HG03521 (cell line): ENCODE measurements around the gene SPTBN4.
"Not testable (repeated sequence)": the region's sequence is repeated elsewhere in the genome, so short reads cannot be mapped to it uniquely, and the experiment has no call there.

ENCODE experiments used
- ATAC-seq: cut with Tn5 transposase; IDR thresholded peaks from one replicate; pipeline ENCODE4 v1.9.1; 2021; ENCODE audit warnings: mild to moderate bottlenecking, moderate library complexity; ENCODE audit not compliant: unreplicated experiment

The SPTBN4 gene

DNA sequence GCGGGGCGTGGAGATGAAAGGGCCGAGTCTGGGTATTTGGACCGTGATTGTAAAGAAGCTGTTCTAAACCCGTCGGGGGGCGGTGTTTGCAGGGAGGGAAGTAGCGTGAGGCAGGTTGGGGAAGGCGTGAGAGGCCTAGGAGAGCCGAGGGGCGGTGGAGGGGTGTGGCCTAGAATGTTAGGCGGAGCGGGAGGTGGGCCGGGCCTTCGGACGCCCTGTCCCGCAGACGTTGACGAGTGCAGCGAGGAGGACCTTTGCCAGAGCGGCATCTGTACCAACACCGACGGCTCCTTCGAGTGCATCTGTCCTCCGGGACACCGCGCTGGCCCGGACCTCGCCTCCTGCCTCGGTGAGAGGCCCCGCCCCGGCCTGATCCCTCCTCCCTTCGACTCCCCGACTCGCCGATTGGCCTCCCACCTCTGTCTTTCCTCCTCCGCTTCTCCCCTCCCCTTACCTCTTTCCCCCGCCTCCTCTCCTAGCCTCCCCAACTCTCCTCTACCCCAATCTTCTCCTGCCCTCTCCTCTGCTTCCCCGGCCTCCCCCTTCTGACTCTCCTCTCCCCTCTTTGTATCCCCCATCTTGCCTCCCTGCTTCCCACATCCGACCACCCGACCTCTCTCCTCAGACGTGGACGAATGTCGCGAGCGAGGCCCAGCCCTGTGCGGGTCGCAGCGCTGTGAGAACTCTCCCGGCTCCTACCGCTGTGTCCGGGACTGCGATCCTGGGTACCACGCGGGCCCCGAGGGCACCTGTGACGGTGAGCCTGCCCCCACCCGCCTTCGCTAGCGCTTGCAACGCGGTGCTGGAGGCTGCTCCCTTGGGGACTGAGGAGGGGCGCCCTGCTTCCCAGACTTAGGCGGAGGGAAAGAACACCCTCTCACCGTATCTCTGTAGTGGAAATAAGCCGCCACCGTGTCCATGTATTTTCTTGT, 147.2 kb downstream of the SPTBN4 start:
- peak; percentile 39 for ATAC-seq

DNA sequence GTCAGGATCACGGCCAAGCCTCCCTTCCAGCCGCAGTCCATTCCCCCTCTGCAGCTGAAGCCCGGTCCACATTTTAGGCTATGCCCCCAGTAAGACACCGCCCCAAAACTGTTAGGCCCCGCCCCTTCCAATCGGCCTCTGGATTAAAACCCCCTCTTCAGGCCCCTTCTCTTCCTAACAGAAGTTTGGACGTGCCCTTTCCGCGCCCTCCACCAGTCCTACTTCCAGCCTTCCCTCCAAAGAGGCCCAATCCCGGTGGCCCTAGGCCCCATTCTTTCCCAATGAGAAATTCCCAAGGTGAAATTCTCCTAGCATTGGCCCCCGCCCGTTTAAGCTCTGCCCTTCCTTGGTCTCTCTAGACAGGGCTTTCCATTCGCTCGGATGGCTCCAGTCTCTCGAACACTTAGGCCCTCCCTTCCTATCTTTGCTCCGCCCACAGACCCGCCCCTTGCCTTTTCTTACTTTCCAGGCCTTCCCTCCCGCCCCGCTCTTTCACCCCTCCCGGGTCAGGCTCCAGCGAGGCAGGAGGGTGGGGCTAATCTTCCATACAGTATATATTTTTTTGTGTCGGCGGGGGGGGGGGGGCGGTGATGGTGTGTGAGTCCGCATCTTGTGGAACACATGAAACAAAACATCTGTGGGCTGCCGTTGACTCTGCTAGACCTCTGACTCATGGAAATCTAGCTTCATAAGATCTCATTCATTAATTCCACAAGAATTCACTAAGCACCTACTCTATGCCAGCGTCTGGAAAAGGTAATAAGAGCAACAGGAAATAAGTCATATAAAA, 148.0 kb downstream of the SPTBN4 start:
- no peak for ATAC-seq

DNA sequence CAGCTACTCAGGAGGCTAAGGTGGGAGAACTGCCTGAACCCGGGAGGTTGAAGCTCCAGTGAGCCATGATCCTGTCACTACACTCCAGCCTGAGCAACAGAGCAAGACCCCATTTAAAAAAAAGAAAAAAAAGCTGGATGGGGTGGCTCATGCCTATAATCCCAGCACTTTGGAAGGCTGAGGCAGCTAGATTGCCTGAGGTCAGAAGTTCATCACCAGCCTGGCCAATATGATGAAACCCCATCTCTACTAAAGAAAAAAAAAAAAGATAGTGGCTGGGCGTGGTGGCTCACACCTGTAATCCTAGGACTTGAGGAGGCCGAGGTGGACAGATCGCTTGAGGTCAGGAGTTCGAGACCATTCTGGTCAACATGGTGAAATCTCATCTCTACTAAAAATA, 149.4 kb downstream of the SPTBN4 start:
- ATAC-seq: no peak

DNA sequence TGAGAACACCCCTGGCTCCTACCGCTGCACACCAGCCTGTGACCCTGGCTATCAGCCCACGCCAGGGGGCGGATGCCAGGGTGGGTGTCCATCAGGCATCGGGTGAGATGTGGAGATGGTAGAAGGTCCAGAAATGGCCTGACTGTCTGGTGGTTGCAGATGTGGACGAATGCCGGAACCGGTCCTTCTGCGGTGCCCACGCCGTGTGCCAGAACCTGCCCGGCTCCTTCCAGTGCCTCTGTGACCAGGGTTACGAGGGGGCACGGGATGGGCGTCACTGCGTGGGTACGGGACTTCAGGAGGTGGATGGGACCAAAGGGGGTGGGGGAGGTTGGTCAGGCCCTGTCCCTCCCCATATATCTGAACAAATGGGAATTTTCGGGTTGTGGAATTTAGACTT, 150.1 kb downstream of the SPTBN4 start:
- no peak for ATAC-seq

DNA sequence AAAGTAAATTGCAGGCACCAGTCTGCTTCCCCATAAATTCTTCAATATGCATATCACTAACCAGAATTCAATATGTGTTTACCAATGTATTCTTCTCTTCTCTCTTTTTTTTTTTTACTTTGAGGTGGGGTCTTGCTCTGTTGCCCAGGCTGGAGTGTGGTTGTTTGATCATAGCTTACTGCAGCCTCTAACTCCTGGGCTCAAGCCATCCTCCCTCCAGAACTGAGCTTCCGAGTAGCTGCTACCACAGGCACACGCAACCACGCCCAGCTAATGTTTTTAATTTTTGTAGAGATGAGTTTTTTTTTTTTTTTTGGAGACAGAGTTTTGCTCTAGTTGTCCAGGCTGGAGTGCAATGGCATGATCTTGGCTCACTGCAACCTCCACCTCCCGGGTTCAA, 151.2 kb downstream of the SPTBN4 start:
- no peak for ATAC-seq

DNA sequence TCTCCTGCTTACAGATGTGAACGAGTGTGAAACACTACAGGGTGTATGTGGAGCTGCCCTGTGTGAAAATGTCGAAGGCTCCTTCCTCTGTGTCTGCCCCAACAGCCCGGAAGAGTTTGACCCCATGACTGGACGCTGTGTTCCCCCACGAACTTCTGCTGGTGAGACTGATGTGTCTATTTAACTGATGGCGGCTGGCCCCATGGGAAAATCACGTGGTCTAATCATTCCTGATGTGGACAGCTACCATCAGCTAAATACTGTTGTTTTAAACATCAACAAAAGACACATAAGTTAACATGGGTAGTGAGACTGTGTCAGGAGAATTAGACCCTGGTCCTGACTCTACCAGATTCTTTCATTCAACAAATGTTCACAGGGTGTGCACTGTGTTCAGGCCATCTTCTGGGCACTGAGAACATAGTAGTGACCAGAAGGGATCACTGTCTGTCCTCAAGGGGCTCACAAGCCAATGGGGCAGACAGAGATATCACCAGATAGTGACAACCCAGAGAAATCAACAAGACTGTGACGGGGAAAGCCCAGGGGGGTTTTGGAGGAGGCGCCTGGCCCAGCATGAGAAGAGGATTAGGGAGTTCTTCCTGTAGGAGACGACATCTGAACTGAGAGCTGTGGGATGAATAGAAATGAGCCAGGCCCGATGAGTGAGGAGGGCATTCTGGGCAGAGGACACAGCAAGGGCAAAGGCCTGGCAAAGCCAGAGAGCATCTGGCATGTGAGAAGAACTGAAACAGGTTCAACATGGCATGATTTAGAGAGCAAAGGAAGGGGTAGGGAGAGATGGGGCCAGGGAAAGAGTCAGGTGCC, 152.7 kb downstream of the SPTBN4 start:
- ATAC-seq: no peak

DNA sequence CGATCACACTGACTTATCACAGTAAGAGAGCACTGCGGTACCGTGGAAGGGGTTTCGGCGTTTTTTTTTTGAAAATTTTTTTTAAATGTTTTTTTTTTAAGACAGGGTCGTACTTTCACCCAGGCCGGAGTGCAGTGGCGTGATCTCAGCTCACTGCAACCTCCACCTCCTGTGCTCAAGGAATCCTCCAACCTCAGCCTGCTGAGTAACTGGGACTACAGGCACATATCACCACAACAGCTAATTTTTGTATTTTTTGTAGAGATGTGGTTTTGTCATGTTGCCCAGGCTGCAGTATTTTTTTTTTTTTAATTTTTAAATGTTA, 153.3 kb downstream of the SPTBN4 start:
- no peak for ATAC-seq

DNA sequence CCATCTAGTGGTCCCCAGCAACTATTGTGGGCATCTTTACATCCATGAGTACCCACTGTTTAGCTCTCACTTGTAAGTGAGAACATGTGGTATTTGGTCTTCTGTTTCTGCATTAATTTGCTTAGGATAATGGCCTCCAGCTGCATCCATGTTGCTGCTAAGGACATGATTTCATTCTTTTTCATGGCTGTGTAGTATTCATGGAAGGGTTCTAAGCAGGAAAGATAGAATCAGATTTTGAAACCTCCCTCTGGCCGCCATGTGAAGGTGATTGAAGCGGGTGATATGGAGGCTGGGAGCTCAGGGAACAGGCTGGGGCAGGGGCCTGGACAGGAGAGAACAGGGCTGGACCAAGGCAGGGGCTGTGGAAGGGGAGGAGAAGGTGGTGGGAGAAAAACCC, 154.5 kb downstream of the SPTBN4 start:
- ATAC-seq: no peak

DNA sequence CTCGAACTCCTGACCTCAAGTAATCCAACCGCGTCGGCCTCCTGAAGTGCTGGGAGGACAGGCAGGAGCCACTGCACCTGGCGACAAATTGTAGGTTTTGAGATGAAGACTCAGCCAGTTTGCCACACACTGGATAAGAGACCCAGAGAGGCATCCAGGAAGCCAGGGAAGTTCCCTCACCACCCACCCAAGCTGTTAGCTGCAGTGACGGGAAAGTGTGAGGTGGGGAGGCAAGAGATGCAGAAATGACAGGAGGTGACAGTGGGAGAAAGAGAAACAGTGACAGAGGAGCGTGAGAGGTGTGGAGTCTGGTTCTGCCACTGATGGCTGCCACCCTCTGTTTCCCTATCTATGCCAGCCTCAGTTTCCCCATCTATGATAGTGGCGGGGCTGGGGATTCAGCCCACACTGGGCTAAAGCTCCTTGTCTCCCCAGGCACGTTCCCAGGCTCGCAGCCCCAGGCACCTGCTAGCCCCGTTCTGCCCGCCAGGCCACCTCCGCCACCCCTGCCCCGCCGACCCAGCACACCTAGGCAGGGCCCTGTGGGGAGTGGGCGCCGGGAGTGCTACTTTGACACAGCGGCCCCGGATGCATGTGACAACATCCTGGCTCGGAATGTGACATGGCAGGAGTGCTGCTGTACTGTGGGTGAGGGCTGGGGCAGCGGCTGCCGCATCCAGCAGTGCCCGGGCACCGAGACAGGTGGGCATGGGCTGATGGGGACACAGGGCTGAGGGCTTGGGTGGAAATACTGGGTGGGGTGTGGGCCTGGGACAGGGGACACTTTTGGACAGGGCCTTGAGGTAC, 155.4 kb downstream of the SPTBN4 start:
- no peak for ATAC-seq

DNA sequence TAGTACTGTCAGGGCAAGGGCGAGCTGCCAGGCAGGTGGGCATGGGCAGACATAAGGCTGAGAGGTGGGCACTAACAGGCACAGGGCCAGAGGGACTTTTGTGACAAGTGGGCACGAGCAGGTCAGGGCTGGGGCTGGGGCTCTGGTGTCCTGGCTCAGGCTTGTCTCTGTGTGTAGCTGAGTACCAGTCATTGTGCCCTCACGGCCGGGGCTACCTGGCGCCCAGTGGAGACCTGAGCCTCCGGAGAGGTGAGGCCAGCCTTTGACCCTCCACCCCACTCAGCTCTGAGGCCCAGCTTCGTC, 155.9 kb downstream of the SPTBN4 start:
- ATAC-seq: no peak

DNA sequence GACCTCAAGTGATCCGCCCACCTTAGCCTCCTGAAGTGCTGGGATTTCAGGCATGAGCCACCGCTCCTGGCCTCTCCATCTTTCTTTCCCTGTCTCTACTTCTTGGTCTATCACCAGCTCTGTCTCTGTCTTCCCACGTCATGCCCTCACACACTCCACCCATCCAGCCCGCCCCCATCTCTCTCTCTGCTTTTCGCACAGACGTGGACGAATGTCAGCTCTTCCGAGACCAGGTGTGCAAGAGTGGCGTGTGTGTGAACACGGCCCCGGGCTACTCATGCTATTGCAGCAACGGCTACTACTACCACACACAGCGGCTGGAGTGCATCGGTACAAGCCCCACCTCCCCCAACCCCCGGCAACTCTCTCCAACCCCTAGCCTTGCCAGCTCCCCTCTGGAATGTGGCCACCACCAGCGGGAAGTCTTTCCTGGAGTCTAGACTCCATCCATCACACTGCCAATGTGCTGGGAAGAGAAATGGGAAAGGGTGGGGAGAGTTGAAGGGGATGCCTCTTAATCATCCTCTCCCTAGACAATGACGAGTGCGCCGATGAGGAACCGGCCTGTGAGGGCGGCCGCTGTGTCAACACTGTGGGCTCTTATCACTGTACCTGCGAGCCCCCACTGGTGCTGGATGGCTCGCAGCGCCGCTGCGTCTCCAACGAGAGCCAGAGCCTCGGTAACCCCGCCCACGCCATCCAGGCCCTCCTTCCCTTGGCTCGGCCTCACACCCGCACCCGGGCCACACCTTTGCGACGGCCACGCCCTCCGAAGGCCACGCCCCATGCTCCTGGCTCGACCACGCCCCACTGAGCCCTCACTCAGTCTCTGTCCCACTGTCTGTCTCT, 156.8 kb downstream of the SPTBN4 start:
- no peak for ATAC-seq

DNA sequence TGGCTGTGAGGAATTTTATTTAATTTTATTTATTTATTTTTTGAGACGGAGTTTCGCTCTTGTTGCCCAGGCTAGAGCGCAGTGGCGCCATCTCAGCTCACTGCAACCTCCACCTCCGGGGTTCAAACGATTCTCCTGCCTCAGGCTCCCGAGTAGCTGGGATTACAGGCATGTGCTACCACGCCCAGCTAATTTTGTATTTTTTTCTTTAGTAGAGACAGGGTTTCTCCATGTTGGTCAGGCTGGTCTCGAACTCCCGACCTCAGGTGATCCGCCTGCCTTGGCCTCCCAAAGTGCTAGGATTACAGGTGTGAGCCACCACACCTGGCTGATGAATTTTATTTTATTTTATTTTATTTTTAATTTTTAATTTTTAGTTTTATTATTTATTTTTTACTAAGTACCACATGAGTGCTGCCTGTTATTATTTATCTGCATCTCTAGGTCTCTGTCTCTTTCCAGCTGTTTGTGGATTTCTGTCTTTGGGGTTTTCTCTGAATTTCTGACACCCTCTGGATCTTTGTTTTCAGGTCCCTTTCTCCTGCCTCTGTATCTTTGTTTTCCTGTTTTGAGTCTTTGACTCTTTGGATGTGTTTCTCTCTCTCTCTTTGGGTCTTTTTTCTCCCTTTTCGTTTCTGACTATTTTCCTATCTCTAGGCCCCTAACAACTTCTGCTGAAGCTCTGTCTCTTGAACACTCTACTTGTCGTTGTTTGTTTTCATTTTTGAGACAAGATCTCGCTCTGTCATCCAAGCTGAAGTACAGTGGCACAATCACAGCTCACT, 157.8 kb downstream of the SPTBN4 start:
- not testable (repeated sequence) for ATAC-seq

DNA sequence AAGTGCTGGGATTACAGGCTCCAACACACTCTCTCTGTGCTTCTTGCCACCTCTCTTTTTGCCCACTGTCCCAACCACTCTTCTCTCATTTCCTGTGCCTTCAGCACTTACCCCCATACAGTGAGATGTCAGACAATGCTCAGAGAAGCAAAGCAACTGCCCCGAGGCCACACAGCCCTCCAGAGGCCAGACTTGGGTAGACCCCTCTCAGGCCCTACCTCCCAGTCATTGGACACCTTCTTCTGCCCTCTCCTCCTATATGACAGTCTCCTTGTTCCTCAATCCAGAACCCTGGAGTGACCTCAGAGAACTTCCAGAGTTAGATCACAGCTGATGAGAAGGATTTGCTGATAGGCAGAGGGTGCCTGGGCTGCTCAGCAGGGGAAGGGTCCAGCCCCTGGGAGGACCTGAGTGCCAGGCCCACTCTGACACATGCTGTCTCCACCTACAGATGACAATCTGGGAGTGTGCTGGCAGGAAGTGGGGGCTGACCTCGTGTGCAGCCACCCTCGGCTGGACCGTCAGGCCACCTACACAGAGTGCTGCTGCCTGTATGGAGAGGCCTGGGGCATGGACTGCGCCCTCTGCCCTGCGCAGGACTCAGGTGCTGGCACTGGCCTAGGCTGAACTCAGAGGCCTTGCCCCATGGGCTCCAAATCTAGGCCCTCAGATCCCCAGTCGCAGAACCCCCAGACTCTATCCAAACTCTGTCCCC, 158.8 kb downstream of the SPTBN4 start:
- ATAC-seq: no peak
